Keratinocyte (primary cell): Measurements from ENCODE around the gene MMS19.
"Not testable (repeated sequence)": the region's sequence is repeated elsewhere in the genome, so short reads cannot be mapped to it uniquely, and the experiment has no call there.

Source experiments
- EZH2 ChIP-seq: IDR thresholded peaks from one replicate; pipeline ENCODE4 v1.6.1; 2012; ENCODE audit warnings: inconsistent platforms, mild to moderate bottlenecking, low read length, moderate library complexity
- TF ChIP-seq, protein P1 (sequence below), 3 experiments: IDR thresholded peaks in 1 of 3; conservative IDR thresholded peaks in 1 of 3; optimal IDR thresholded peaks in 1 of 3; 2 replicates in 2 of 3; 3 replicates in 1 of 3; pipeline versions ENCODE3 to v1.5.1; 2011; ENCODE audit warnings: low read length in 3 of 3, mild to moderate bottlenecking in 3 of 3, moderate library complexity in 2 of 3, control low read depth in 1 of 3, inconsistent platforms in 1 of 3; ENCODE audit not compliant: insufficient read depth in 2 of 3; ENCODE audit errors: extremely low read depth in 1 of 3

DNA sequence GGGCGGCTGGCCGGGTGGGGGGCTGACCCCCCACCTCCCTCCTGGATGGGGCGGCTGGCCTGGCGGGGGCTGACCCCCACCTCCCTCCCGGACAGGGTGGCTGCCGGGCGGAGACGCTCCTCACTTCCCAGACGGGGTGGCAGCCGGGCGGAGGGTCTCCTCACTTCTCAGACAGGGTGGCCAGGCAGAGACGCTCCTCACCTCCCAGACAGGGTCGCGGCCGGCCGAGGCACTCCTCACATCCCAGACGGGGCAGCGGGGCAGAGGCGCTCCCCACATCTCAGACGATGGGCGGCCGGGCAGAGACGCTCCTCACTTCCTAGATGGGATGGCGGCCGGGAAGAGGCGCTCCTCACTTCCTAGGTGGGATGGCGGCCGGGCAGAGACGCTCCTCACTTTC is 30.7 kb upstream of the MMS19 start:
- TF ChIP-seq, protein P1, sequence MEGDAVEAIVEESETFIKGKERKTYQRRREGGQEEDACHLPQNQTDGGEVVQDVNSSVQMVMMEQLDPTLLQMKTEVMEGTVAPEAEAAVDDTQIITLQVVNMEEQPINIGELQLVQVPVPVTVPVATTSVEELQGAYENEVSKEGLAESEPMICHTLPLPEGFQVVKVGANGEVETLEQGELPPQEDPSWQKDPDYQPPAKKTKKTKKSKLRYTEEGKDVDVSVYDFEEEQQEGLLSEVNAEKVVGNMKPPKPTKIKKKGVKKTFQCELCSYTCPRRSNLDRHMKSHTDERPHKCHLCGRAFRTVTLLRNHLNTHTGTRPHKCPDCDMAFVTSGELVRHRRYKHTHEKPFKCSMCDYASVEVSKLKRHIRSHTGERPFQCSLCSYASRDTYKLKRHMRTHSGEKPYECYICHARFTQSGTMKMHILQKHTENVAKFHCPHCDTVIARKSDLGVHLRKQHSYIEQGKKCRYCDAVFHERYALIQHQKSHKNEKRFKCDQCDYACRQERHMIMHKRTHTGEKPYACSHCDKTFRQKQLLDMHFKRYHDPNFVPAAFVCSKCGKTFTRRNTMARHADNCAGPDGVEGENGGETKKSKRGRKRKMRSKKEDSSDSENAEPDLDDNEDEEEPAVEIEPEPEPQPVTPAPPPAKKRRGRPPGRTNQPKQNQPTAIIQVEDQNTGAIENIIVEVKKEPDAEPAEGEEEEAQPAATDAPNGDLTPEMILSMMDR (optimal IDR thresholded peaks at IDR 0.05 in 1 of 3, IDR thresholded peaks at IDR 0.05 in 1 of 3, conservative IDR thresholded peaks at IDR 0.05 in 1 of 3; ENCODE audit: extremely low read depth in 1 of 3, insufficient read depth in 2 of 3, low read length in 3 of 3), result not testable (repeated sequence)
- not testable (repeated sequence) for TF ChIP-seq EZH2
